H1 (cell line): ENCODE results near the gene PRRX1. TPM values are rescaled to one million over a fixed set of nuclear protein-coding genes. Genes with fewer than 3 reads are reported as not detected.

ENCODE experiments used
- CREB1 ChIP-seq: IDR thresholded peaks from 2 replicates; pipeline ENCODE4 v1.6.1; 2012; ENCODE audit warnings: inconsistent platforms
- GTF2F1 ChIP-seq: IDR thresholded peaks from 2 replicates; pipeline ENCODE4 v1.6.1; 2012; ENCODE audit warnings: low read depth, low read length, improper control_type of control experiment, borderline replicate concordance
- NRF1 ChIP-seq: IDR thresholded peaks from 2 replicates; pipeline ENCODE4 v1.6.1; 2011; ENCODE audit warnings: mild to moderate bottlenecking, low read depth, low read length, improper control_type of control experiment
- SIX5 ChIP-seq: IDR thresholded peaks from 2 replicates; pipeline ENCODE4 v1.6.1; 2011; ENCODE audit warnings: mild to moderate bottlenecking, low read depth, low read length
- TAF7 ChIP-seq: optimal IDR thresholded peaks from 2 replicates; pipeline ENCODE3; 2011; ENCODE audit warnings: low read depth, mild to moderate bottlenecking, inconsistent platforms, low read length, moderate library complexity, borderline replicate concordance
- TBP ChIP-seq: IDR thresholded peaks from 2 replicates; pipeline ENCODE4 v1.6.1; 2011; ENCODE audit warnings: low read depth, low read length, improper control_type of control experiment
- polyA plus RNA-seq, 7 experiments: library from polyadenylated mRNA; depleted of rRNA in 3 of 7; stranded (reverse) in 5 of 7; unstranded in 2 of 7; fragments of >200 nt in 5 of 7; fragments of 200-250 nt in 2 of 7; gene quantifications; 1 replicate in 5 of 7; 2 replicates in 1 of 7; 4 replicates in 1 of 7; pipeline versions ENCODE4 v1.2.1 to v1.2.3, GENCODE V29; 2011 to 2013; ENCODE audit warnings: missing spikeins in 2 of 7, mixed read lengths in 2 of 7
- total RNA-seq: library from RNA; stranded (reverse); fragmentation: NEBNext Ultra II Directional; extraction: Animal tissue kit (Norgen Biotek cat#: 25700); gene quantifications from 2 replicates; pipeline ENCODE4 v1.2.1, GENCODE V29; 2021
- TF ChIP-seq, protein P1 (sequence below): fragments of 300-600 bp; sonication (generic); IDR thresholded peaks from 2 replicates; pipeline ENCODE4 v1.7.1; 2012; ENCODE audit warnings: low read length, moderate library complexity, mild to moderate bottlenecking, inconsistent platforms; ENCODE audit not compliant: insufficient replicate concordance

Gene PRRX1
- total and polyA plus RNA-seq, 2 of the 8 experiments (the other 6 are each of a cell fraction or from before 2014, with no cell fraction given), result not detected

DNA sequence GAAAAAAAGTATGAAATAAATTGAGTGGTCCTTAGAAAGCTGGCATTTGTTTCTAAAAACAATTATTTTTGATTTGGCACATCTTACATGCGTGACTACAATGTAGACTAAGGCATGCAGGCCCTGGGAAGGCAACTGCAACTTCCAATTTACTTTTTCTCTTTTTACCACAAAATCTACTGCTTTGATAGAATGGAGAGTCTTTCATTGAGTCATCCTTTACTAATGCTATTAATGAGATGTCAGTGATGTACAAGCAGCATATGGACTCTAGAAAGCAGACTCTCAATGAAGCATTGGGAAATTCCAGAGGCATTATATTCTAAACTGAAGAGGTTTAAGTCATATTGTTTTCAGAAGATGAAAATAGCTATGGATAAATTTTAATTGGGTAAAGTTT lies 29.6 kb upstream of the PRRX1 start (continued):
- TF ChIP-seq, protein P1, sequence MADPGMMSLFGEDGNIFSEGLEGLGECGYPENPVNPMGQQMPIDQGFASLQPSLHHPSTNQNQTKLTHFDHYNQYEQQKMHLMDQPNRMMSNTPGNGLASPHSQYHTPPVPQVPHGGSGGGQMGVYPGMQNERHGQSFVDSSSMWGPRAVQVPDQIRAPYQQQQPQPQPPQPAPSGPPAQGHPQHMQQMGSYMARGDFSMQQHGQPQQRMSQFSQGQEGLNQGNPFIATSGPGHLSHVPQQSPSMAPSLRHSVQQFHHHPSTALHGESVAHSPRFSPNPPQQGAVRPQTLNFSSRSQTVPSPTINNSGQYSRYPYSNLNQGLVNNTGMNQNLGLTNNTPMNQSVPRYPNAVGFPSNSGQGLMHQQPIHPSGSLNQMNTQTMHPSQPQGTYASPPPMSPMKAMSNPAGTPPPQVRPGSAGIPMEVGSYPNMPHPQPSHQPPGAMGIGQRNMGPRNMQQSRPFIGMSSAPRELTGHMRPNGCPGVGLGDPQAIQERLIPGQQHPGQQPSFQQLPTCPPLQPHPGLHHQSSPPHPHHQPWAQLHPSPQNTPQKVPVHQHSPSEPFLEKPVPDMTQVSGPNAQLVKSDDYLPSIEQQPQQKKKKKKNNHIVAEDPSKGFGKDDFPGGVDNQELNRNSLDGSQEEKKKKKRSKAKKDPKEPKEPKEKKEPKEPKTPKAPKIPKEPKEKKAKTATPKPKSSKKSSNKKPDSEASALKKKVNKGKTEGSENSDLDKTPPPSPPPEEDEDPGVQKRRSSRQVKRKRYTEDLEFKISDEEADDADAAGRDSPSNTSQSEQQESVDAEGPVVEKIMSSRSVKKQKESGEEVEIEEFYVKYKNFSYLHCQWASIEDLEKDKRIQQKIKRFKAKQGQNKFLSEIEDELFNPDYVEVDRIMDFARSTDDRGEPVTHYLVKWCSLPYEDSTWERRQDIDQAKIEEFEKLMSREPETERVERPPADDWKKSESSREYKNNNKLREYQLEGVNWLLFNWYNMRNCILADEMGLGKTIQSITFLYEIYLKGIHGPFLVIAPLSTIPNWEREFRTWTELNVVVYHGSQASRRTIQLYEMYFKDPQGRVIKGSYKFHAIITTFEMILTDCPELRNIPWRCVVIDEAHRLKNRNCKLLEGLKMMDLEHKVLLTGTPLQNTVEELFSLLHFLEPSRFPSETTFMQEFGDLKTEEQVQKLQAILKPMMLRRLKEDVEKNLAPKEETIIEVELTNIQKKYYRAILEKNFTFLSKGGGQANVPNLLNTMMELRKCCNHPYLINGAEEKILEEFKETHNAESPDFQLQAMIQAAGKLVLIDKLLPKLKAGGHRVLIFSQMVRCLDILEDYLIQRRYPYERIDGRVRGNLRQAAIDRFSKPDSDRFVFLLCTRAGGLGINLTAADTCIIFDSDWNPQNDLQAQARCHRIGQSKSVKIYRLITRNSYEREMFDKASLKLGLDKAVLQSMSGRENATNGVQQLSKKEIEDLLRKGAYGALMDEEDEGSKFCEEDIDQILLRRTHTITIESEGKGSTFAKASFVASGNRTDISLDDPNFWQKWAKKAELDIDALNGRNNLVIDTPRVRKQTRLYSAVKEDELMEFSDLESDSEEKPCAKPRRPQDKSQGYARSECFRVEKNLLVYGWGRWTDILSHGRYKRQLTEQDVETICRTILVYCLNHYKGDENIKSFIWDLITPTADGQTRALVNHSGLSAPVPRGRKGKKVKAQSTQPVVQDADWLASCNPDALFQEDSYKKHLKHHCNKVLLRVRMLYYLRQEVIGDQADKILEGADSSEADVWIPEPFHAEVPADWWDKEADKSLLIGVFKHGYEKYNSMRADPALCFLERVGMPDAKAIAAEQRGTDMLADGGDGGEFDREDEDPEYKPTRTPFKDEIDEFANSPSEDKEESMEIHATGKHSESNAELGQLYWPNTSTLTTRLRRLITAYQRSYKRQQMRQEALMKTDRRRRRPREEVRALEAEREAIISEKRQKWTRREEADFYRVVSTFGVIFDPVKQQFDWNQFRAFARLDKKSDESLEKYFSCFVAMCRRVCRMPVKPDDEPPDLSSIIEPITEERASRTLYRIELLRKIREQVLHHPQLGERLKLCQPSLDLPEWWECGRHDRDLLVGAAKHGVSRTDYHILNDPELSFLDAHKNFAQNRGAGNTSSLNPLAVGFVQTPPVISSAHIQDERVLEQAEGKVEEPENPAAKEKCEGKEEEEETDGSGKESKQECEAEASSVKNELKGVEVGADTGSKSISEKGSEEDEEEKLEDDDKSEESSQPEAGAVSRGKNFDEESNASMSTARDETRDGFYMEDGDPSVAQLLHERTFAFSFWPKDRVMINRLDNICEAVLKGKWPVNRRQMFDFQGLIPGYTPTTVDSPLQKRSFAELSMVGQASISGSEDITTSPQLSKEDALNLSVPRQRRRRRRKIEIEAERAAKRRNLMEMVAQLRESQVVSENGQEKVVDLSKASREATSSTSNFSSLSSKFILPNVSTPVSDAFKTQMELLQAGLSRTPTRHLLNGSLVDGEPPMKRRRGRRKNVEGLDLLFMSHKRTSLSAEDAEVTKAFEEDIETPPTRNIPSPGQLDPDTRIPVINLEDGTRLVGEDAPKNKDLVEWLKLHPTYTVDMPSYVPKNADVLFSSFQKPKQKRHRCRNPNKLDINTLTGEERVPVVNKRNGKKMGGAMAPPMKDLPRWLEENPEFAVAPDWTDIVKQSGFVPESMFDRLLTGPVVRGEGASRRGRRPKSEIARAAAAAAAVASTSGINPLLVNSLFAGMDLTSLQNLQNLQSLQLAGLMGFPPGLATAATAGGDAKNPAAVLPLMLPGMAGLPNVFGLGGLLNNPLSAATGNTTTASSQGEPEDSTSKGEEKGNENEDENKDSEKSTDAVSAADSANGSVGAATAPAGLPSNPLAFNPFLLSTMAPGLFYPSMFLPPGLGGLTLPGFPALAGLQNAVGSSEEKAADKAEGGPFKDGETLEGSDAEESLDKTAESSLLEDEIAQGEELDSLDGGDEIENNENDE, result no peak
- TF ChIP-seq CREB1 (no peak), SIX5 (no peak), TBP (no peak), TAF7 (no peak), NRF1 (no peak), GTF2F1 (no peak)
